GM19438 (cell line): Measurements from ENCODE around the gene SNRPB2.

ENCODE experiments used
- ATAC-seq: cut with Tn5 transposase; IDR thresholded peaks from one replicate; pipeline ENCODE4 v1.9.1; 2021; ENCODE audit warnings: low read depth; ENCODE audit not compliant: unreplicated experiment

The SNRPB2 gene

GRCh38 chr20:16729080-16729479 lies 746 bp upstream of the SNRPB2 start:
- no peak for ATAC-seq

GRCh38 chr20:16732506-16733152 lies 2.8 kb downstream of the SNRPB2 start:
- no peak for ATAC-seq

GRCh38 chr20:16740365-16741072 lies 10.7 kb downstream of the SNRPB2 start:
- no peak for ATAC-seq

GRCh38 chr20:16744178-16744807 lies 14.5 kb downstream of the SNRPB2 start:
- ATAC-seq = no peak

- ATAC-seq = no peak
Measured at GRCh38 chr20:16745204-16745603, 15.4 kb downstream of the SNRPB2 start.

GRCh38 chr20:16747291-16747811 lies 17.5 kb downstream of the SNRPB2 start:
- ATAC-seq = no peak

- ATAC-seq = no peak
Measured at GRCh38 chr20:16748308-16748900, 18.6 kb downstream of the SNRPB2 start, which contains the start of gene OTOR. OTOR (plus strand) TSS chr20:16748358; CDS start chr20:16748402, 44 bp downstream.

- ATAC-seq = no peak
Measured at GRCh38 chr20:16749573-16749972, 19.7 kb downstream of the SNRPB2 start.

- ATAC-seq = no peak
Measured at GRCh38 chr20:16752082-16752481, 22.3 kb downstream of the SNRPB2 start.

- ATAC-seq = no peak
Measured at GRCh38 chr20:16752901-16753300, 23.1 kb downstream of the SNRPB2 start.

- ATAC-seq = no peak
Measured at GRCh38 chr20:16758454-16759180, 28.8 kb downstream of the SNRPB2 start.

- no peak for ATAC-seq
Measured at GRCh38 chr20:16759181-16759563, 29.3 kb downstream of the SNRPB2 start.

GRCh38 chr20:16760431-16761304 lies 30.8 kb downstream of the SNRPB2 start:
- no peak for ATAC-seq

GRCh38 chr20:16761305-16761829 lies 31.5 kb downstream of the SNRPB2 start:
- ATAC-seq = no peak

GRCh38 chr20:16764560-16764959 lies 34.7 kb downstream of the SNRPB2 start:
- no peak for ATAC-seq

- ATAC-seq = no peak
Measured at GRCh38 chr20:16771213-16771612, 41.4 kb downstream of the SNRPB2 start.

- ATAC-seq = no peak
Measured at GRCh38 chr20:16775961-16776360, 46.1 kb downstream of the SNRPB2 start.

GRCh38 chr20:16777126-16777525 lies 47.3 kb downstream of the SNRPB2 start:
- no peak for ATAC-seq

GRCh38 chr20:16778159-16778558 lies 48.3 kb downstream of the SNRPB2 start:
- no peak for ATAC-seq
